Fibroblast of peridontal ligament (primary cell): ENCODE measurements around the gene NAB1.
A peak's percentile ranks its signal among the peaks of the same experiment; 100 is the strongest.

Experiments used
- DNase-seq: peaks from one replicate; pipeline ENCODE4 v3.0.0-alpha.2; 2010; ENCODE audit errors: extremely low read depth

NAB1 gene

DNA sequence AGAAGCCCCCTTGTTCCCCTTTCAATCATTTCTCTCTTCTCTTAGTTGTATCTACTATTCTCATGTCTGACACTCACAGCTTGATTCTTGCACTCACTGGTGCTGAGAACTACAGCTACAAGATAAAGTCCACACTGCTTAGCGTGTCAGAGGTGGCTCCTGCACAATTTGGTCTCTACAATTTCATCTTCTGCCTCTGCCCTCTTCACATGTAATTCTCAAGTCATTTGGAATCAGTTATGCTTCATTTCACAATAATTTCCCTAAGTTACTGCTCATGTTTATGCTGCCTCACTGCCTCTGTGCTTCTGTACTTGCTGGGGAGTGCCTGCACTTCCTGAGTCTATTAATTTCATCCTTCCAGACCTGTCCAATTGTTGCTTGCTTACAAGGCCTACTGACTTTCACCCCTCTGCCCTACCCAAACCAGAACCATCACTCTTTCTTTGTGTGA, 11.6 kb upstream of the NAB1 start:
- DNase-seq = peak; percentile 70

GRCh38 chr2:190637903-190638618, 10.8 kb upstream of the NAB1 start:
- DNase-seq = no peak

DNA sequence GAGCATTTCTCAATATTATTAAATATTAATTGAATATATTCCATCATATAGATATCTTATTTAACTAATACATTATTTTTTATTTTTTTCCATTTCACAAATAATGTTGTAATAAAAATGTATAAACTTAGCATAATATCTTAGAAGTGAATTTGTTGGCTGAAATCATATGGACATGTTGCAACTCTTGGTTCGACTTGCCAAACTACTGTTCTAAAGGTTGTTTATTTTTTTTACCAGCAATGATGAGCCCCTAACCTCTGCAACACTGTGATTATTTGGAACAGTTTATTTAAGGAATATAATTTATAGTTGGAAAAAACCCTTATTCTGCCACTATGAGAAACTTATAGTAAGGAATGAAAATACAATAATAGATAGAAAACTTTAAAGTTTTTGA, 8.8 kb upstream of the NAB1 start:
- DNase-seq = peak; percentile 46

DNA sequence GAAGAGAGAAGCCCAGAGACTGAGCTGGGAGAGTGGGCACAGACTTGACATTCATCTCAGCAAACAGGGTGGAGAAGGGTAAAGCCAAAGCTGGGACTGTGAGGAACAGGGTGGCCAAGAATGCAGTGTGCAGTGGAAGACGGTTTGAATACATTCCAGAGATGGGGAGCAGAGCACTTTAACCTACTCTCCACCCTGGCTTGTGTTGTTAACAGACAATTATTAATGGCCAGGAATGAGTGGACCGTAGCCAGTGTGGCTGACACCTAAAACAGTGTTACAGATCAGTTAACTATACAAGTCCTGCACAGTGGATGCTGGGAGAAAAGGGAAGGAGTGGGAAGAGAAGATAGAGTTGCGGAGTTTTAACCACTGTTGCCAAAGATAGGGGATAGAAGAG, 7.4 kb upstream of the NAB1 start:
- DNase-seq = no peak

- peak; percentile 47 for DNase-seq
Measured at GRCh38 chr2:190646780-190647522, 1.9 kb upstream of the NAB1 start.

DNA sequence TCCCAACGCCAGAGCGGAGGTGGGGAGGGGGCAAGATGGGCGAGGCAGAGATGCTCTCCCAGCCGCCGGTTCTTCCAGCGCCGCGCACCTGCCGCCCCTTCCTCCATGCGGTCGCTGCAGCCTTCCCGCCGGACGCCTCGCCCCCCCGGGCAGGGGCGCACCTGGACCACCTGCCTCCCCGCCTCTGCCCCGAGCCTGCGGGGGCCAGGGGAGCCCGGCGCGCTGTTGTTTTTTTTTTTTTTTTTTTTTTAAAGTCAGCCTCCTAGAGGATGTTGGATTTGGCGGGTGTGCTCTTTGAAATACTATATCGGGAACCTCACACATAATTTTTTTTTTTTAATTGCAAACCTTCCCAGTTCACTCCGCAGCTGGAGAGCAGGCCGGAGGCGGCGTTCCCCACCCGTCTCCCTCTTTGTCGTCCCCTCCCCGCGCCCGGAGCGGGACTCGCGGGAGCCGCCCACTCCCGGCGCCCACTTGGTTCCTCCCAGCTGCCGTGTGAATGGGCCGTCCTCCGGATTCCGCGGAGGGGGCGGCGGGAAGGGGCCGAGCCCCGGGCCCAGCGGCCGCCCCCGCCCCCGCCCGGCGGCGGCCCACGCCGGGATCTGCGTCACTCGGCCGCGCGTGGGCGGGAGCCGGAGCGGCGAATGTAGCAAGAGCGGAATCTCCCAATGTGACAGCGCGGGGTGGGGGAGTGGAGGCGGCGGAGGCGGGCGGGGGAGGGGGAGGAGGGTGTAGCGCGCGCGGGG, 421 bp upstream of the NAB1 start:
- peak; percentile 78 for DNase-seq

GRCh38 chr2:190649798-190650390, 1.0 kb downstream of the NAB1 start:
- DNase-seq = peak; percentile 49

DNA sequence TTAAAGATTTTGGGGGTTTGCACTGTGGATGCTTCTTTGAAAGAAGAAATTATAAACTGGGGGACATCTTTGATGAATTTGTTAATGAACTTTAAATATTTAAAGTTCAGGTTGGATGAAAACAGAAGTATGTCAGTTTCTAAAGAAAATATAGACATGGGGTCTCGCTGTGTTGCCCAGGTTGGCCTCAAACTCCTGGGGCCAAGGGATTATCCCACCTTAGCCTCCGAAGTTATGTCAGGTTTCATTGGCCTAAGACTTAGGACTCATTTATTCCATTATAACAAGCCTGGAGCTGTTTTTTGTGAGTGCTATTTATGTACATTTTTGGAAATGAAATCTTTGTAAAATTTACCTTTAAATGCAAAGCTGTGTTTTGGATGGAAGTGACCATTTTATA, 2.5 kb downstream of the NAB1 start:
- DNase-seq = no peak

GRCh38 chr2:190653231-190653630, 4.3 kb downstream of the NAB1 start:
- DNase-seq = no peak

- no peak for DNase-seq
Measured at GRCh38 chr2:190653931-190654330, 5.0 kb downstream of the NAB1 start.

GRCh38 chr2:190655113-190655512, 6.2 kb downstream of the NAB1 start:
- DNase-seq = peak; percentile 43

DNA sequence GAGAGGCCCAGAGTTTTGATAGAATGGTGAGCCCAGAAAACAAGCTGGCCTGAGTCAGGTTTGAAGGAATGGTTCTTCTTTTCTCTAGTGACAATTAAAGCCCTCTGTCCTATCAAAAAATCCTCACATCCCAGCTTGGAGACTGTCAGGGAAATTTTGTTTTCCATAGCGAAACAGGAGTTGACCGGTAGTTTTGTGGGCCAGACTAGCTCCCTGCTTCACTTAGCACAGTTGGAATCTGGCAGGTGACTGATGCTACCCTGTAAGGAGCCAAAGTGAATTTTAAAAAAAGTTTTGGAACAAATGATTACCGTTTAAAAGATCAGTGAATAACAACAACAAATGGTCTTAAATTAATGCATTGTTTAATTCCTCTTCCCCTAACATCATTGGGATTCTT, 6.7 kb downstream of the NAB1 start:
- DNase-seq = no peak

GRCh38 chr2:190656301-190656700, 7.4 kb downstream of the NAB1 start:
- peak; percentile 40 for DNase-seq

- no peak for DNase-seq
Measured at GRCh38 chr2:190657474-190658255, 8.8 kb downstream of the NAB1 start.

GRCh38 chr2:190659553-190659952, 10.7 kb downstream of the NAB1 start:
- no peak for DNase-seq

DNA sequence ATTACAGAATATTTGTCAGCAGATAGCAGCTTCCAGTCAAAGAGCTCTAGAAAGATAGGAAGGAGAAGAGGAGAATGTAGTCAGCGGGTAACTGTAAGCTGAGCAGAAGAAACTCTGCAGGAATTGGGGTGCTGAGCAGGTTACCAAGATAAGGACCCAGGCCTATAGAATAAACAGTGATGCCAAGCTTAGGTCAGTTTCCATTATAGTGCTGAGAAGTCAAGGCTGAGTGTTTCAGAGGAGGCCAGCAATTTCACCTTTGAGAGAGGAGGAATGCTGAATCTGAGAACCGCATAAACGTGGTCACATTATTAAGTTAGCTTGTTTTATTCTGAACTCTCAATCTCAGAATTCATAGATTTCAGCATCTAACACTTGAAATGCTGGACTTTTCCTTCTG, 13.9 kb downstream of the NAB1 start:
- DNase-seq = no peak

- DNase-seq = no peak
Measured at GRCh38 chr2:190663348-190663747, 14.5 kb downstream of the NAB1 start.

DNA sequence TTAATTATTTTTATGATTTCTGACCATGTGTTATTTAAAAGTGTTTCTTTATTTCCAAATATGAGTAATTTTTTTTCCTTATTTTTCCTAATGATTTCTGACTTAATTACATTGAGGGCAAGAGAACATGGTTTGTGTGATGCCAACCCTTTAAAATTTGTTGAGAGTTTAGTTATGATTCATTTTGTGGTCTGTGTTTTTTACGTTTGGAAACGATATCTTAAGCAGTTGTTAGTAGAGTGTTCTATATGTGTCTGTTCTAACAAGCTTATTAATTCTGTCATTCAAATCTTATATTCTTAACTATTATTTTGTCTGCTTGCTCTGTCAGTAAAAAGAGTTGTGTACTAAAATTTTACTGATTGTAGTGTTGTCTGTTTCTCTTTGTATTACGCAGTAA, 15.0 kb downstream of the NAB1 start:
- no peak for DNase-seq

- DNase-seq = no peak
Measured at GRCh38 chr2:190664240-190664639, 15.4 kb downstream of the NAB1 start.

GRCh38 chr2:190666895-190667294, 18.0 kb downstream of the NAB1 start:
- no peak for DNase-seq

GRCh38 chr2:190668892-190669291, 20.0 kb downstream of the NAB1 start:
- no peak for DNase-seq
